Bronchial epithelial cell (primary cell): ENCODE results near the gene KRTCAP2. TPM values are rescaled to one million over a fixed set of nuclear protein-coding genes. Genes with fewer than 3 reads are reported as not detected.
"Not testable (repeated sequence)": the region's sequence is repeated elsewhere in the genome, so short reads cannot be mapped to it uniquely, and the experiment has no call there.

Experiments used
- DNase-seq: peaks from one replicate; pipeline ENCODE4 v3.0.0-alpha.2; 2010; ENCODE audit warnings: low read depth
- FAIRE-seq: peaks from 2 replicates; lab custom pipeline; 2011; peaks lifted over from hg19 to GRCh38; lab: Jason Lieb, UNC
- H3K27me3 ChIP-seq: 2 replicates; pipeline ENCODE4 v1.5.1; 2011; ENCODE audit warnings: low read length; ENCODE audit not compliant: control insufficient read depth, insufficient read depth
- H3K36me3 ChIP-seq: 2 replicates; pipeline ENCODE4 v1.5.1; 2011; ENCODE audit warnings: low read length; ENCODE audit not compliant: control insufficient read depth, insufficient read depth
- H3K4me3 ChIP-seq: 2 replicates; pipeline ENCODE4 v1.5.1; 2011; ENCODE audit warnings: mild to moderate bottlenecking, low read depth, low read length, control low read depth
- total RNA-seq: library from RNA; depleted of rRNA; stranded (reverse); fragments of >200 nt; gene quantifications from 2 replicates; pipeline ENCODE4 v1.2.1, GENCODE V29; 2014
- TF ChIP-seq, protein P1 (sequence below): IDR thresholded peaks from 2 replicates; pipeline ENCODE4 v1.5.1; 2011; ENCODE audit warnings: mild to moderate bottlenecking, moderate library complexity, low read length, control low read depth, inconsistent platforms; ENCODE audit not compliant: insufficient read depth, severe bottlenecking

The KRTCAP2 gene
- total RNA-seq, 1 donor from 2014 or later: 76.3 TPM

DNA sequence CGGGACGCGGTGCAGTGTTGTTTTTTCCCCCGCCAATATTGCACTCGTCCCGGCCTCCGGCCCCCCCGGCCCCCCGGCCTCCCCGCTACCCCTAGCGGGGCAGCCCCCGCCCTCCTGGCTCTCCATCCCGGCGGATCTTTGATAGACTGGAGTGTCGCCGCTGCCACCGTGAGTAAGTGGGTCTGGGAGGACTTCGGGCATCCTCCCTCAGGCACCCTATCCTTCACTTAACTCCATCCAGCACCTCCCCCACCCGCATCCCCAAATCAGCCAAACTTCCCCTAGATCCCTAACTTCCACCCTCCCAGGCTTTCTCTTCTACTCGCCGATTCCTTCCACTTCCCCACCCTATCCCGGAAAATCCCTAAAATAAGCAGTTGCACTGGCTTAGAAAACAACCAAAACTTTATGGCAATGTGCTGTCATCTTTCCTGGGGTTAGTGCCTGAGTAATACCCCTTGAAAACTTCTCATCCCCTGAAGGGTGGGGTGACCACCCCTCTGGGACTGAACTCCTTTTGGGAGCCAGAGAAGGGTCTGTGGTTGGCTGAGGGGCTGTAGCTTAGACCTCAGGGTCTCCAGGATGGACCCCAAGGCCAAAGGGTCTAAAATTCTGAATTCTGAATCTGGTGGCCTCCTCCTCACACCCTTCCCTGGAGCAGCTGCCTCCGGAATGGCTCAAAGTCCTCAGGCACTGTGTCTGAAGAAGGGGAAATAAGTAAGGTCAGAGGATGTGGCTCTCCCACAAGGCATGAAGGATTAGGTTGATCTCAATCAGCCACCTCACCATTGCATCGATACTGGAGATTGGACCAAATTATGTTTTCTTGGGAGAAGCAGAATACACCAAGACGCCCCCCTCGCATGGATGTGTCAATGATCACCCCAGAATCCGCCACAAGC, 22.3 kb upstream of the KRTCAP2 start:
- DNase-seq (no peak), FAIRE-seq (no peak)
- TF ChIP-seq, protein P1, sequence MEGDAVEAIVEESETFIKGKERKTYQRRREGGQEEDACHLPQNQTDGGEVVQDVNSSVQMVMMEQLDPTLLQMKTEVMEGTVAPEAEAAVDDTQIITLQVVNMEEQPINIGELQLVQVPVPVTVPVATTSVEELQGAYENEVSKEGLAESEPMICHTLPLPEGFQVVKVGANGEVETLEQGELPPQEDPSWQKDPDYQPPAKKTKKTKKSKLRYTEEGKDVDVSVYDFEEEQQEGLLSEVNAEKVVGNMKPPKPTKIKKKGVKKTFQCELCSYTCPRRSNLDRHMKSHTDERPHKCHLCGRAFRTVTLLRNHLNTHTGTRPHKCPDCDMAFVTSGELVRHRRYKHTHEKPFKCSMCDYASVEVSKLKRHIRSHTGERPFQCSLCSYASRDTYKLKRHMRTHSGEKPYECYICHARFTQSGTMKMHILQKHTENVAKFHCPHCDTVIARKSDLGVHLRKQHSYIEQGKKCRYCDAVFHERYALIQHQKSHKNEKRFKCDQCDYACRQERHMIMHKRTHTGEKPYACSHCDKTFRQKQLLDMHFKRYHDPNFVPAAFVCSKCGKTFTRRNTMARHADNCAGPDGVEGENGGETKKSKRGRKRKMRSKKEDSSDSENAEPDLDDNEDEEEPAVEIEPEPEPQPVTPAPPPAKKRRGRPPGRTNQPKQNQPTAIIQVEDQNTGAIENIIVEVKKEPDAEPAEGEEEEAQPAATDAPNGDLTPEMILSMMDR: no peak
- peaks cover 9% of the 10 kb centered on the region for H3K36me3 ChIP-seq
- H3K27me3 ChIP-seq: no peaks in the 10 kb centered on the region
- H3K4me3 ChIP-seq: peak overlapping the region; percentile 47

DNA sequence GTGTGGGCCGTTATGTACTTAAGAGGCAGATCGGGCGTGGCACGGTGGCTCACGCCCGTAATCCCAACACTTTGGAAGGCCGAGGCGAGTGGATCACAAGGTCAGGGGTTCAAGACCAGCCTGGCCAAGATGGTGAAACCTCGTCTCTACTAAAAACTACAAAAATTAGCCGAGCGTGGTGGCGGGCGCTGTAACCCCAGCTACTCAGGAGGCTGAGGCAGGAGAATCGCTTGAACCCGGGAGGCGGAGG, 20.8 kb upstream of the KRTCAP2 start:
- not testable (repeated sequence) for H3K27me3 ChIP-seq, DNase-seq, FAIRE-seq, H3K36me3 ChIP-seq
- peak overlapping the region; percentile 47 for H3K4me3 ChIP-seq

DNA sequence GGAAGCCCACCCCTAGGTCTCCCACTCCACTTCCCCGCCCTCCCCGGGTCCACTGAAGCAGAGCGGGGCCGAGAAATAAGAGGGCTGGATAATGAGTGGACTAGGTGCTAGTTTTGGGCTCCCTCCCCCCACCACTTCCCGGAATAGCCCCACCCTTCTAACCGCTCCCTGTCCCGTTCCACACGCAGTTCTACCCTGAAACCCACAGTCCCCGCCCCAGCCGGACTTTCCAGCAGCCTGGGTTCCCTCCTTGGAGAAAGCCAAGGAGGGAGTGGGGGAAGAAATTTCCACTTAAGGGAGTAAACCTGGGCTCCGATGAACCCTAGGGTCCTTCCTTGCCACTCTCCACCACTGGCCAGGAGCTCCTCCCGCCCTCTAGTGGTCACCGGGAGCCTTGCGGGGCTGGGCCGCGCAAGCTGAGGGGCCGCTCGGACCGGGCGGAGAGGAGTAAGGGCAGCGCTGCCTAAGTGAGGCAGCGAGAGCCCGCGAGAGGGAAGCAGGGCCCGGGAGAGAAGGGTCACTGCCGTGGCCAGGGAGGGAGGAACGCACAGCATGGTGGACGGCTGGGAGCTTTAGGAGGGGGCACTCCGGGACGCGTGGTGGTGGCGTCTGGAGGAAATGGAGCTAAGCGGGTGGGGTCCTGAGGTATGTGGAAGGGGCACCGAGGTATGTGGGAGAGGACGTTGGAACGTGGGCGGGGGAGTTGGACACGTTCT, 20.3 kb upstream of the KRTCAP2 start:
- Histone ChIP-seq H3K36me3 (peaks cover 9% of the 10 kb centered on the region), H3K4me3 (peak overlapping the region; percentile 47), H3K27me3 (no peaks in the 10 kb centered on the region)
- peak; percentile 89 for DNase-seq
- FAIRE-seq: no peak
- TF ChIP-seq, protein P1: peak; percentile 93

DNA sequence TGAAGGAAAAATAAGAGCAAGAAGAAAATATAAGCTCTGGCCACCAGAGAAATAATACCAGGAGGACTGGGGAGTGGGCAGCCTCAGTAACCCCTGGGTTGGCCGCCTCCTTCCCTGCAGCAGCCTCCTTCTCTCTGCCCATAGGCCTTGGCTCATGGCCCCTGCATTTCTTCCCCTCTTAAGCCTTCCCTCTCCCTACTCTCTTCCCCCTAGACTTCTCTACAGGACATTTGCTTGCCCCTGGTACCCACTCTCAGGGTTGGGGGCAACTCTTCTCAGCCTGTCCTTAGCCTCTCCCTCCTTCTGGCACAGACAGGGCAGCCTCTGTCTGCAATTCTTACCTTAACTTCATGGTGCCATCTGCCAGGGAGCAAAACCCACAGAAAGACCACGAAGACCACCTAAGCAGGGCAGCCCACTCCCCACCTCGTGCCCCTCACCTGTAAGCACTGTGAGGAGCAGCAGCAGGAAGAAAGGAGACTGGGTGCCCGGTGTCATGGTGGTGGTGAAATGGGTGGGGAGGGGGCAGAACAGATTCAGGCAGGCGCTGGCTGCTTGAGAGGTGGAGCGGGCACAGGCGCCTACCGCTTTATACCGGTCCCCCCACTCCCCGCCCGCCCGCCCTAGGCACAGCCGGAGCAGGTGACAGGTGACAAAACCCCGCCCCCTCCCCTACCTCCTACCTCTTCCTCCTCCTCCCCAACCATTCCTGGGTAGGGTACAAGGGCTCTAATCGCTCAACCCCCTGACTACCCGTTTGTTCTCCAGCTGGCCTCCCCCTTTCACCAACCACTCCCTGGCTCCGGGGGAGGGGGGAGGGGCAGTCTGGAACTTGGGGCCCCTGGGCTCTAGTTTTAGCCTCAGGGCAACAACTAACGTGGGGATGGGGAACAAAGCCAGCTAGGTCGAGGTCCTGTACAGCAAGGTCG, 19.5 kb upstream of the KRTCAP2 start:
- no peaks in the 10 kb centered on the region for H3K27me3 ChIP-seq
- no peak for FAIRE-seq
- peak overlapping the region; percentile 26 for H3K4me3 ChIP-seq
- TF ChIP-seq, protein P1: no peak
- H3K36me3 ChIP-seq: peaks cover 2% of the 10 kb centered on the region
- DNase-seq: peak; percentile 17

DNA sequence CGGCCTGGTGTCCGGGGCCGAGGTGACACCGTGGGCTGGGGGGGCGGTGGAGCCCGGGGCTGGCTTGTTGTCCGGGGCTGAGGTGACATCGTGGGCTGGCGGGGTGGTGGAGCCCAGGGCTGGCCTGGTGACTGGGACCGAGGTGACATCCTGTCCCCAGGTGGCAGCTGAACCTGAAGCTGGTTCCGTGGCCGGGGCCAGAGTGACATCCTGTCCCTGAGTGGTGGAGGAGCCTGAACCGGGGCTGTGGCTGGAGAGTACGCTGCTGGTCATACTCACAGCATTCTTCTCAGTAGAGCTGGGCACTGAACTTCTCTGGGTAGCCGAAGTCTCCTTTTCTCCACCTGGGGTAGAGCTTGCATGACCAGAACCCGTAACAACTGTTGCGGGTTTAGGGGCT, 18.8 kb upstream of the KRTCAP2 start:
- H3K36me3 ChIP-seq: no peaks in the 10 kb centered on the region
- FAIRE-seq: no peak
- no peak overlapping the region for H3K4me3 ChIP-seq
- TF ChIP-seq, protein P1: no peak
- no peaks in the 10 kb centered on the region for H3K27me3 ChIP-seq
- DNase-seq: no peak

DNA sequence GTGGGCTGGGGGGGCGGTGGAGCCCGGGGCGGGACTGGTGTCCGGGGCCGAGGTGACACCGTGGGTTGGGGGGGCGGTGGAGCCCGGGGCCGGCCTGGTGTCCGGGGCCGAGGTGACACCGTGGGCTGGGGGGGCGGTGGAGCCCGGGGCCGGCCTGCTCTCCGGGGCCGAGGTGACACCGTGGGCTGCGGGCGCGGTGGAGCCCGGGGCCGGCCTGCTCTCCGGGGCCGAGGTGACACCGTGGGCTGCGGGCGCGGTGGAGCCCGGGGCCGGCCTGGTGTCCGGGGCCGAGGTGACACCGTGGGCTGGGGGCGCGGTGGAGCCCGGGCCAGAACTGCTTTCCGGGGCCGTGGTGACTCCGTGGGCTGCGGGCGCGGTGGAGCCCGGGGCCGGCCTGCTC, 16.8 kb upstream of the KRTCAP2 start:
- not testable (repeated sequence) for FAIRE-seq, DNase-seq, H3K4me3 ChIP-seq, H3K27me3 ChIP-seq, H3K36me3 ChIP-seq
